ENCODE measurements around the gene ALK. TPM values are rescaled to one million over a fixed set of nuclear protein-coding genes. Genes with fewer than 3 reads are reported as not detected.

The ALK gene
- polyA plus RNA-seq, 3 donors, result not detected

GRCh38 chr2:29591600-29591999 is 329.8 kb downstream of the ALK start:
- H3K36me3 Mint-ChIP-seq, result no peaks in the 10 kb centered on the region
- no peaks in the 10 kb centered on the region for H3K4me1 Mint-ChIP-seq
- Histone ChIP-seq H3K4me3 (replicated peaks in 1 of 3; ENCODE audit: low read depth in 2 of 3, low read length in 3 of 3) (no peak overlapping the region), H4K20me1 (ENCODE audit: insufficient read depth, low read length) (no peaks in the 10 kb centered on the region), H3K36me3 (replicated peaks in 1 of 2; ENCODE audit: control insufficient read depth in 1 of 2, insufficient read depth in 2 of 2, low read length in 2 of 2) (no peaks in the 10 kb centered on the region), H3K27ac (ENCODE audit: low read depth in 1 of 2, low read length in 2 of 2) (no peak overlapping the region), H3K4me1 (ENCODE audit: control insufficient read depth in 1 of 2, insufficient read depth in 2 of 2, low read length in 2 of 2) (no peaks in the 10 kb centered on the region), H3K27me3 (ENCODE audit: control insufficient read depth in 2 of 2, insufficient read depth in 2 of 2, low read length in 2 of 2) (no peaks in the 10 kb centered on the region), H3K9ac (ENCODE audit: insufficient read depth, low read length, poor library complexity, severe bottlenecking) (no peak overlapping the region), H2AFZ (ENCODE audit: insufficient read depth, low read depth, low read length, poor library complexity, severe bottlenecking) (no peak overlapping the region), H3K79me2 (ENCODE audit: insufficient read depth, low read length) (no peaks in the 10 kb centered on the region), H3K4me2 (replicated peaks; ENCODE audit: extremely low read depth, low read length, poor library complexity, severe bottlenecking) (no peak overlapping the region), H3K9me3 (replicated peaks in 1 of 2; ENCODE audit: control insufficient read depth in 1 of 2, insufficient read depth in 1 of 2, low read length in 2 of 2) (no peaks in the 10 kb centered on the region)
- intact Hi-C loops (cut with micrococcal nuclease), result no loop called here
- H3K27ac Mint-ChIP-seq, result no peak overlapping the region
- peaks cover 1% of the 10 kb centered on the region in 3 donors for H3K27me3 Mint-ChIP-seq (ENCODE audit: low read depth in 3 of 3)
- TF ChIP-seq CTCF (IDR thresholded peaks at IDR 0.05), result no peak
- peaks cover 0 to 3% (median 0%) of the 10 kb centered on the region in 7 donors for H3K9me3 Mint-ChIP-seq
- DNase-seq, result no peak
- WGBS (ENCODE audit: insufficient coverage), result 93% methylated on average over 7 of the region's 10 CpGs
- H3K4me3 Mint-ChIP-seq, result no peak overlapping the region

- no peak for TF ChIP-seq CTCF (IDR thresholded peaks at IDR 0.05)
- no peak overlapping the region for H3K9ac ChIP-seq (ENCODE audit: insufficient read depth, low read length, poor library complexity, severe bottlenecking)
- no peak for DNase-seq
- Mint-ChIP-seq H3K4me1 (no peaks in the 10 kb centered on the region), H3K27me3 (ENCODE audit: low read depth in 3 of 3) (peaks cover 1% of the 10 kb centered on the region in 3 donors), H3K9me3 (peaks cover 0 to 2% (median 0%) of the 10 kb centered on the region in 7 donors), H3K4me3 (no peak overlapping the region), H3K36me3 (no peaks in the 10 kb centered on the region), H3K27ac (no peak overlapping the region)
- H2AFZ ChIP-seq (ENCODE audit: insufficient read depth, low read depth, low read length, poor library complexity, severe bottlenecking), result no peak overlapping the region
- H3K27me3 ChIP-seq (ENCODE audit: control insufficient read depth in 2 of 2, insufficient read depth in 2 of 2, low read length in 2 of 2), result no peaks in the 10 kb centered on the region
- H3K79me2 ChIP-seq (ENCODE audit: insufficient read depth, low read length), result no peaks in the 10 kb centered on the region
- H3K36me3 ChIP-seq (replicated peaks in 1 of 2; ENCODE audit: control insufficient read depth in 1 of 2, insufficient read depth in 2 of 2, low read length in 2 of 2), result no peaks in the 10 kb centered on the region
- H3K27ac ChIP-seq (ENCODE audit: low read depth in 1 of 2, low read length in 2 of 2), result no peak overlapping the region
- no peaks in the 10 kb centered on the region for H3K4me1 ChIP-seq (ENCODE audit: control insufficient read depth in 1 of 2, insufficient read depth in 2 of 2, low read length in 2 of 2)
- no peaks in the 10 kb centered on the region for H4K20me1 ChIP-seq (ENCODE audit: insufficient read depth, low read length)
- H3K4me2 ChIP-seq (replicated peaks; ENCODE audit: extremely low read depth, low read length, poor library complexity, severe bottlenecking), result no peak overlapping the region
- intact Hi-C loops (cut with micrococcal nuclease), result no loop called here
- no peaks in the 10 kb centered on the region for H3K9me3 ChIP-seq (replicated peaks in 1 of 2; ENCODE audit: control insufficient read depth in 1 of 2, insufficient read depth in 1 of 2, low read length in 2 of 2)
- WGBS (ENCODE audit: insufficient coverage), result 91% methylated on average over 3 of the region's 7 CpGs
- no peak overlapping the region for H3K4me3 ChIP-seq (replicated peaks in 1 of 3; ENCODE audit: low read depth in 2 of 3, low read length in 3 of 3)
These were observed 331.2 kb downstream of the ALK start for GRCh38 chr2:29590211-29590610.

Data from CD14-positive monocyte (primary cell).